DOHH2 (cell line): Measurements from ENCODE around the gene UNC79.

ENCODE experiments used
- CTCF ChIP-seq: fragments of 200-600 bp; sonication (generic); IDR thresholded peaks from one replicate; pipeline ENCODE4 v1.5.1; 2014; ENCODE audit warnings: antibody characterized with exemption, mild to moderate bottlenecking, low read depth, low read length; ENCODE audit not compliant: poor library complexity, severe bottlenecking
- EZH2phosphoT487 ChIP-seq: fragments of 200-600 bp; sonication (generic); IDR thresholded peaks from 2 replicates; pipeline ENCODE4 v1.6.1; 2017; ENCODE audit warnings: borderline replicate concordance, mild to moderate bottlenecking, antibody characterized with exemption, low read length, moderate library complexity, mixed read lengths

GRCh38 chr14:93748208-93749075 lies 317.7 kb downstream of the UNC79 start:
- TF ChIP-seq CTCF (no peak), EZH2phosphoT487 (no peak)
